GM19438 (cell line): ENCODE data around the gene KLRC3.
"Not testable (repeated sequence)": the region's sequence is repeated elsewhere in the genome, so short reads cannot be mapped to it uniquely, and the experiment has no call there.

Experiments
- ATAC-seq: cut with Tn5 transposase; IDR thresholded peaks from one replicate; pipeline ENCODE4 v1.9.1; 2021; ENCODE audit warnings: low read depth; ENCODE audit not compliant: unreplicated experiment

The KLRC3 gene

DNA sequence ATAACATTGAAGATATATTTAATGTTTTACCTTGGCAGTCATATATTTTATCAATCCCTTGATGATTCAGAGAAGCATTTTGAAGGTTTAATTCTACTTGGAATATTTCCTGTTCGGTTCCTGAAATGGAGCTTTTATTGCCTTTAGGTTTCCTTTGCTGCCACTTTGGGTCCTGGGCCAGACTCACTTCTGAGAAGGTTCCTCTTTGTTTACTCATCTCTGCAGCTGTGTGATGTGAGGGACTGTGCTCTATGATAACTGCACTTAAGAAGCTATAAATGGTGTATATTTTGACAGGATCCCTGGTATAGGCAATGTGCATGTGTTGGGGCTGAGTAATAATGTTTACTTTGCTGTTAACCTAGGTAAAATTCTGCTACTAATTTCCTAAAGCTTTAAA is at the start of gene KLRC3:
KLRC3 (minus strand) TSS at position 262 of the 400 bp plus-strand sequence; CDS start at position 217, 45 bp downstream.
- ATAC-seq = not testable (repeated sequence)

DNA sequence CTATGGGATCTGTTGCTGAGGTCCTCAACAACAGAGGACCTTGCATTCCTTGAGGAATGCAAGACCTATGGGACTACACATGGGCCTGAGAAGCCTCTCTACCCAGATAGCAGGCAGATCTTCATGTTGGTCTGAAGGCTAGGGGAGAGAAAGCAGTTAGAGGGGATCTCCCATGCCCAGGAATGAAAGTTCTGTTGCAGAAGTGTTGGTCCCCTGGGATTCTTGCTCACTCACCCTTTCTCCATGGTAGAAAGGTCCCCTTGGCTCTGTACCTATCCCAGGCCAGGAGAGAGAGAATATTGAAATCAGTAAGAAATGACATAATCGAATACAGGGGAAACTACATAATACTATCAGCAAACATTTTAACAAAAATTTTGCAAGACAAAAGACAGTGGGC is 49.3 kb upstream of the KLRC3 start:
- ATAC-seq = no peak

DNA sequence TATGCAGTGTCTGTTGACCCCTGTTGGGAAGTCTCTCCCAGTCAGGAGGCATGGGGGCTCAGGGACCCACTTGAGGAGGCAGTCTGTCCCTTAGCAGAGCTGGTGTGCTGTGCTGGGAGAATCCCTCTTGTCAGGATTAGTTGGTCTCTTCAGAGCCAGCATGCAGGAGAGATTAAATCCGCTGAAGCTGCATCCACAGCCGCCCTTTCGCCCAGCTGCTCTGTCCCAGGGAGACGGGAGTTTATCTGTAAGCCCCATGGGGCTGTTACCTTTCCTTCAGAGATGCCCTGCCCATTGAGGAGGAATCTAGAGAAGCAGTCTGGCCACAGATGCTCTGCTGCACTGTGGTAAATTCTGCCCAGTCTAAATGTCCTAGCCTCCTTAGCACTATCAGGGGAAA is 45.9 kb upstream of the KLRC3 start:
- no peak for ATAC-seq

DNA sequence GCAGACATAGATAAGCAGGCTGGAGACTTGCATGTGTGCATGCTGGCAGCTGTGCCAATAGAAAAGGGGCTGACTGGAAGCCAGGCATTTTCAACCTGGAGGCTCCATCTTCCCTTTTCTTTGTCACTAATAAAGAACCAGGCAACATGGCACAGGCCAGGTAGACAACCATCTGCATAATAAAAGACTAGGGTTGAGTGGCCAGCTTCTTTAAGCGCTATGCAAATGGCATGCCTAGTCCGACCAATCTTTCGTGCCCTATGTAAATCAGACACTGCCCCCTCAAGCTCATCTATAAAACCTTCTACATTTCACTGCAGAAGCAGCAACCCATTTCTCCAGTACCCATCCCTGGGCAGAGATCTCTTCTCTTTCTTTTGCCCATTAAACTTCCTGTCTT is 37.4 kb upstream of the KLRC3 start:
- no peak for ATAC-seq

DNA sequence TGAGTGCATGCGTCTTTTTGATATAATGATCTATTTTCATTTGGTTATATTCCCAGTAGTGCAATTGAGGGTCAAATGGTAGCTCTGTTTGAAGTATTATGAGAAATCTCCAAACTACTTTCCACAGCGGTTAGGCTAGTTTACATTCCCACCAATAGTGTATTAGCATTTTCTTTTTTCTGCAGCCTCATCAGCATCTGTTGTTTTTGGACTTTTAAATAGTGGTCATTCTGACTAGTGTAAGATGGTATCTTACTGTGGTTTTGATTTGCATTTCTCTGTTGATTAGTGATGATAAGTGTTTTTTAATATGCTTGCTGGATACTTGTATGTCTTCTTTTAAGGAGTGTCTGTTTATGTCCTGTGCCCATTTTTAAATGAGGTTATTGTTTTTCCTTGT is 36.5 kb upstream of the KLRC3 start:
- no peak for ATAC-seq

DNA sequence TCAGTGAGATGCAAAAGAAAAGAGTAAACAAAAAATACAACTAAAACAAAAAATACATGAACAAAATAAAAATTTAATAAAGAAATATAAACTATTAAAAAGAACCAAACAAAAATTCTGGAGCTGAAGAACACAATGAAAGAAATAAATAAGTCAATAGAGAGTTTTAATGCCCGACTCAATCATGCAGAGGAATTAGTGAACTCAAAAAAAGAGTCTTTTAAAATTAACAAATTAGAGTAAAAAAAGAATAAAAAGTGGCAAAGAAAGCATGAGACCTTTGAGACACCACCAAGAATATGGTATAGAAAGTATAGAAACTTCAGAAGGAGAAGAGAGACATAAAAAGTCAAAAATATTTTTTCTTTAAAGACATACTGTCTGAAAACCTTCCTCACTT is 35.4 kb upstream of the KLRC3 start:
- ATAC-seq = no peak

DNA sequence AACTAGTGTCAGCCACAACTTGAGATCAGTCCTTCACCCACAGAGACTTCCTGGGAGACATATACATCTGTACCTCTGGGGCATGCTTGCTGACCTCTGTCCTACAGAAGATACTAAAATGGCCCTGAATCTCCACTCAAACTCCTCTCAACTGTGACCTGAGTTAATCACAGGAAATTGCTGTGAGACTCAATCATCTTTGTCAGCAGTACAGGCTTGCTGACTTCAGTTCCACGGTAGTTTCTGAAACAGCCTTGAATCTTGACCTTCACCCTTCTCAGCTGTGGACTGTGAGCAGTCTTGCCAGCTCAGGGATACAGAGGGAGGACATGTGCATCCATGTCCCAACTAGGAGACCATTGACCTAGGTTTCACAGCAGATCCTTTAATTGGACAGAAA is 34.1 kb upstream of the KLRC3 start:
- no peak for ATAC-seq

DNA sequence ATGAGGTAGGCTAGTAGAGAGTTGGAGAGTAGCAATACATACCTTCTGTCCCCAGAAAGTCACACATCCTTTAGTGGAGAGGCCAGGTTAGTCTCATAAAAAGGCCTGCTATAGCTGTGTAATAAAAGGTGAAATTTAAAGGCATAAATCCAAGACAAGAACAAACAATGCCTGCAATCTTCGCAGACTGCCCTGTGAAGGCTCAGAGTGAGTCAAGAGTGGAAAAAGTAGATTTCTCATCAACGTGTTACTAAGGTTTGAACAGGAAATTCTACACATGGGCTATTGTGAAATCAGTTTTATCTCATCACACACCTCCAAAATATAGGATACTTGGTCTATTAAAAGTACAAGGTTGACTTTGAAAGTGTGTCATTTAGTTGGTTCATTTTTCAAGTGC is 32.8 kb upstream of the KLRC3 start, which contains the start of gene KLRC1:
KLRC1 (minus strand) TSS at position 222 of the 400 bp plus-strand sequence. CDS start 2,221 bp downstream, outside the sequence.
- ATAC-seq = no peak

DNA sequence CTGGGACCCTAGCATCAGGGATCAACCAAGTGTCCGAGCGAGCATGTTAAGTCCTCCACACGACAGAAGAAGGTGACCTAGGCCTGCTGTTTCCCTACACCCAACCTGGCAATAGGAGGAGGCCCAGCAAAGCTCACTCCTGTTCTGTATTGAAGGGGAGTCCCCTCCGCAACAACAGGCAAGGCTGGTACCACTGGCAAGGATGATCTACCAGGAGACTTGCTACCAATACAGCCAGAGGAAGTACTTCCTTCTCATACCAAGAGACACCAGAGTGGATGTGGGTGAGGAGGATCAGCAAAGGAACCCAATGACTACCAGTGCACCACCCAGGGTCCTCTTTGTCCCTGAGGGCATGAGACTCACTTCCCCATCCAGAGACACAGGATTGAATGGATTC is 27.8 kb upstream of the KLRC3 start:
- ATAC-seq = no peak

DNA sequence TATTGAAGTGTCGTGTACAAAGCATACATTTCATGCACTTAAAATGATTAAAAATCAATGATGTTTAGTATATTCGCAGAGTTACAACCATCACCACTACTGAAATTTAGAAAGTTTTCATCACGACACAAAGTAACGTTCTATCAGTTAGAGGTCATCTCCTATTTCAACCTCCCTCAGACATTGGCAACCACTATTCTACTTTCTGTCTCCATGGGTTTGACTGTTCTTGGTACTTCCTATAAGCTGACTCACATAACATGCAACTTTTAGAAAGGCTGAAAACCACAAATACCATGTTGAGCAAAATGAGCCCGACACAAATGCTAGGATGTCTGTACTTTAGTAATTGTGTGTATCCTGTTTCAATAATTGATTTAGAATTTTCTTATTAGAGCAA is 25.7 kb upstream of the KLRC3 start:
- not testable (repeated sequence) for ATAC-seq

DNA sequence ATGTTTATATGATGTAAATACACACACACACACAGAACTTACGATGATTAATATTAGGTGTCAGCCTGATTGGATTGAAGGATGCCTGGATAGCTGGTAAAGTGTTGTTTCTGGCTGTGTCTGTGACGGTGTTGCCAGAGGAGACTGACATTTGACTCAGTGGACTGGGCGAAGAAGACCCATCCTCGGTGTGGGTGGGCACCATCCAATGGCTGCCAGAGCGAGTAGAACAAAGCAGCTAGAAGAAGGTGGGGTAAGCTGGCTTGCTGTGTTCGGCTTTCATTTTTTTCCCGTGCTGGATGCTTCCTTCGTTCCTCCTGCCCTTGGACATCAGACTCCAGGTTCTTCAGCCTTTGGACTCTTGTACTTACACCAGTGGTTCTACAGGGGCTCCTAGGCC is 20.7 kb upstream of the KLRC3 start:
- ATAC-seq = not testable (repeated sequence)

DNA sequence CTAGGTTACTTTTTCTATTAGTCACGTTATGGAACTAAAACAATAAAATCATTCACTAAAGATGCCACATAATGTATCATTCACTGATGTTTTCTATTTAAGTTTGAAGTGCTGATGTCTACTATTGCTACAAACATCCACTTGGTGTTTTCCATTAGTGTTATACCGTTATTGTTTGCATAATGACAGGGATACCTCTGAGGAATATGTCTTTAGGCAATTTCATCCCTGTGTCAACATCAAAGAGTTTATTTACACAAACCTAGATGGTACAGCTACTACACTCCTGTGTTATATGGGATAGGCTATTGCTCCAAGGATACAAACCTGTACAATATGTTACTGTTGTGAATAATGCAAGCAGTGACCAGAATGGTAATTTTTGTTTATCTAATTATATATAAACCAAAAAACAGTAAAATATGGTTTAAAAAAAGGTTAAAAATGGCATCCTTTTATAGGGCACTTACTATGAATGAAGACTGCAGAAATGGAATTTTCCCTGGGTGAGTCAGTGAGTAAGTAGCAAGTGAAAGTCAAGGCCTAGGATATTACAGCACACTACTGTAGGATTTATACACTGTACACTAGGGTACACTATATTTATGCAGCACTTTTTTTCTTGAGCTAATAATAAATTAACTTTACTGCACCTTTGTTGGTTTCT is 19.3 kb upstream of the KLRC3 start:
- not testable (repeated sequence) for ATAC-seq

DNA sequence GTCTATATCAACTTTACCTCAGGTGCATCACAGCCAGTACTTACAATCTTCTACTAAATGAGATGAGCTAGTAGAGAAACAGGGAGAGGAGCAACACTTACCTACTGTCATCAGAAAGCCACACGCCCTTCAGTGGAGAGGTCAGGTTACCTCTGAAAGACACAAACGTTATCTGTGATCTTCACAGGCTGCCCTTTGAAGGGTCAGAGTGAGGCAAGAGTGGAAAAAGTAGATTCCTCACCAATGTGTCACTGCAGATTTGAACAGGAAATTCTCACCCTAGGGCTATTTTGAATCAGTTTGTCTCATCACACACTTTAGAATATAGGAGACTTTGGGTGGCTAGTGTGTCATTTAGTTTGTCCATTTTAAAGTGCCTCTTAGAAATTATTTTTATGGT is 17.2 kb upstream of the KLRC3 start:
- ATAC-seq = not testable (repeated sequence)

DNA sequence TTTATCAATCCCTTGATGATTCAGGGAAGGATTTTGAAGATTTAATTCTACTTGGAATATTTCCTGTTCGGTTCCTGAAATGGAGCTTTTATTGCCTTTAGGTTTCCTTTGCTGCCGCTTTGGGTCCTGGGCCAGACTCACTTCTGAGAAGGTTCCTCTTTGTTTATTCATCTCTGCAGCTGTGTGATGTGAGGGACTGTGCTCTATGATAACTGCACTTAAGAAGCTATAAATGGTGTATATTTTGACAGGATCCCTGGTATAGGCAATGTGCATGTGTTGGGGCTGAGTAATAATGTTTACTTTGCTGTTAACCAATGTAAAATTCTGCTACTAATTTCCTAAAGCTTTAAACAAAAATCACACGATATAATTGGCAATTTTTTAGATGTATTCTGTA is 15.4 kb upstream of the KLRC3 start, which contains the start of gene KLRC2:
KLRC2 (minus strand) TSS at position 195 of the 400 bp plus-strand sequence; CDS start at position 171, 24 bp downstream.
- ATAC-seq = not testable (repeated sequence)

DNA sequence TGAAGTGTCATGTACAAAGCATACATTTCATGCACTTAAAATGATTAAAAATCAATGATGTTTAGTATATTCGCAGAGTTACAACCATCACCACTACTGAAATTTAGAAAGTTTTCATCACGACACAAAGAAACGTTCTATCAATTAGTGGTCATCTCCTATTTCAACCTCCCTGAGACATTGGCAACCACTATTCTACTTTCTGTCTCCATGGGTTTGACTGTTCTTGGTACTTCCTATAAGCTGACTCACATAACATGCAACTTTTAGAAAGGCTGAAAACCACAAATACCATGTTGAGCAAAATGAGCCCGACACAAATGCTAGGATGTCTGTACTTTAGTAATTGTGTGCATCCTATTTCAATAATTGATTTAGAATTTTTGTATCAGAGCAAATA is 10.2 kb upstream of the KLRC3 start:
- not testable (repeated sequence) for ATAC-seq

DNA sequence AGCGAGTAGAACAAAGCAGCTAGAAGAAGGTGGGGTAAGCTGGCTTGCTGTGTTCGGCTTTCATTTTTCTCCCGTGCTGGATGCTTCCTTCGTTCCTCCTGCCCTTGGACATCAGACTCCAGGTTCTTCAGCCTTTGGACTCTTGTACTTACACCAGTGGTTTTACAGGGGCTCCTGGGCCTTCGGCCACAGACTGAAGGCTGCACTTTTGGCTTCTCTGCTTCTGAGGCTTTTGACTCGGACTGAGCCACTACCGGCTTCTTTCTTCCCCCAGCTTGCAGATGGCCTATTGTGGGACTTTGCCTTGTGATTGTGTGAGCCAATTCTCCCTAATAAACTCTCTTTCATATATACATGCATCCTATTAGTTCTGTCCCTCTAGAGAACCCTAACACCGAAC is 5.5 kb upstream of the KLRC3 start:
- not testable (repeated sequence) for ATAC-seq

DNA sequence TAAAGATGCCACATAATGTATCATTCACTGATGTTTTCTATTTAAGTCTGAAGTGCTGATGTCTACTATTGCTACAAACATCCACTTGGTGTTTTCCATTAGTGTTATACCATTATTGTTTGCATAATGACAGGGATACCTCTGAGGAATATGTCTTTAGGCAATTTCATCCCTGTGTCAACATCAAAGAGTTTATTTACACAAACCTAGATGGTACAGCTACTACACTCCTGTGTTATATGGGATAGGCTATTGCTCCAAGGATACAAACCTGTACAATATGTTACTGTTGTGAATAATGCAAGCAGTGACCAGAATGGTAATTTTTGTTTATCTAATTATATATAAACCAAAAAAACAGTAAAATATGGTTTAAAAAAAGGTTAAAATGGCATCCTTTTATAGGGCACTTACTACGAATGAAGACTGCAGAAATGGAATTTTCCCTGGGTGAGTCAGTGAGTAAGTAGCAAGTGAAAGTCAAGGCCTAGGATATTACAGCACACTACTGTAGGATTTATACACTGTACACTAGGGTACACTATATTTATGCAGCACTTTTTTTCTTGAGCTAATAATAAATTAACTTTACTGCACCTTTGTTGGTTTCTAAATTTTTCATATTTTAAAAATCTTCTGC is 4.0 kb upstream of the KLRC3 start:
- not testable (repeated sequence) for ATAC-seq

DNA sequence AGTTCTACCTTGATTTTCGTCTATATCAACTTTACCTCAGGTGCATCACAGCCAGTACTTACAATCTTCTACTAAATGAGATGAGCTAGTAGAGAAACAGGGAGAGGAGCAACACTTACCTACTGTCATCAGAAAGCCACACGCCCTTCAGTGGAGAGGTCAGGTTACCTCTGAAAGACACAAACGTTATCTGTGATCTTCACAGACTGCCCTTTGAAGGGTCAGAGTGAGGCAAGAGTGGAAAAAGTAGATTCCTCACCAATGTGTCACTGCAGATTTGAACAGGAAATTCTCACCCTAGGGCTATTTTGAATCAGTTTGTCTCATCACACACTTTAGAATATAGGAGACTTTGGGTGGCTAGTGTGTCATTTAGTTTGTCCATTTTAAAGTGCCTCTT is 1.8 kb upstream of the KLRC3 start:
- not testable (repeated sequence) for ATAC-seq

DNA sequence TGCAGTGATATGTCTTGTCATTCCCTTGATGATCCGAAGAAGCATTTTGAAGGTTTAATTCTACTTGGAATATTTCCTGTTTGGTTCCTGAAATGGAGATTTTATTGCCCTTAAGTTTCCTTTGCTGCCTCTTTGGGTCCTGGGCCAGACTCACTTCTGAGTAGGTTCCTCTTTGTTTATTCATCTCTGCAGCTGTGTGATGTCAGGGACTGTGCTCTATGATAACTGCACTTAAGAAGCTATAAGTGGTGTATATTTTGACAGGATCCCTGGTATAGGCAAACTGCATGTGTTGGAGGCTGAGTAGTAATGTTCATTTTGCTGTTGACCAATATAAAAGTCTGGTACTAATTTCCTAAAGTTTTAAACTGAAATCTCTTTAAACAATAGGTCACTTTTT is 11.0 kb downstream of the KLRC3 start, which contains the start of gene KLRC4:
KLRC4 (minus strand) TSS at position 366 of the 400 bp plus-strand sequence; CDS start at position 184, 182 bp downstream.
- no peak for ATAC-seq

DNA sequence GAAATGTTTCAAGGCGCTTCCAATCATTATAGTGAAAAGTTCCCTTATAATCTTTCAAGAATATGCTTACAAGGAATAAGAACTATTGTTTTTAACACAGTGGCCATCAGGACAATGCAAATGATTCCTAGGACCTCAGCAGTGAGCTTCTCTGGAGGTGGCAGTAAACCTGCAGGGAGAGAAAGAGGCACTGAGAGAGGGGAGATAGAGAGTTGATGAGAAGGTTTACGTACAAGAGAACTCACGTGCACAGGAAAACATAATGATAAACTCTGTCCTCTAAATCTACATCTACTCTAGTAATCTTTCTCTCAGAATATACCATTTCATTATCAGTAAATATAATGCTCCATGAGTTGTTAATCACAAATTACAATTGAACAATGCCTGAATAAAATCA is 11.6 kb downstream of the KLRC3 start:
- ATAC-seq = no peak

DNA sequence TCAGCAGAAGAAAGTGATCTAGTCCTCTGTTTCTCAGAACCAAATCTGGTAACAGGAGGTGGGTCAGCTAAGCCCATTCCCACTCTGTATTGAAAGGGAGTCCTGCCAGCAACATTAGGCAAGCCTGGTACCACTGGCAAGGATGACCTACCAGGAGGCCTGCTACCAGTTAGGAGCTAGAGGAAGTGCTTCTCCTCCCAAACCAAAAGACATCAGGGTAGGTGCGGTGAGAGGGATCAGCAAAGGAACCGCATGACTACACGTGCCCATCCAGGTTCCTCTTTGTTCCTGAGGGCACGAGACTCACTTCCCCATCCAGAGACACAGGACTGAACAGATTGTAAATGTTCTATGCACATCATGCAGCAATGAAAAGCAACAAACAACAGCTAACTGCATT is 13.7 kb downstream of the KLRC3 start:
- ATAC-seq = no peak

DNA sequence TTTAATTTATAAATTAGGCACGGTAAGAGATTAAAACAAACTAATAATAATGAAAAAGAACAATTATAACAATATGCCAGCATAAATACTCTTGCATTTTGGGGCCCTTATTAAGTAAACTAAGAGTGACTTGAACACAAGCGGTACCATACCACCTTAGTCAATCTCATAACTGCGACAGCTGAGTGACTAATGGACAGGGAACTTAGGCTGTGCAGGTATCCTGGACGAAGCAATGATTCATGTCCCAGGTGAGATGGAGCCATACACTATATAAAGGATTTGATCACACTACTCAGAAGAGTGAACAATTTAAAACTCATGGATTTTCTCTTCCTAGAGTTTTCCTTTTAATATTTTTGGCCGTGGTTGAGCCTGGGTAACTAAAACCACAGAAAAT is 15.1 kb downstream of the KLRC3 start:
- no peak for ATAC-seq
